Heart left ventricle (tissue), 13 donors: ENCODE measurements around the gene MAP3K20.

Experiments used
- POLR2A ChIP-seq, 2 donors: fragments of 450-650 bp; IDR thresholded peaks; one replicate each; pipeline ENCODE4 v1.6.1; 2017; ENCODE audit warnings: antibody characterized with exemption in 2 of 2, mild to moderate bottlenecking in 2 of 2, moderate library complexity in 2 of 2
- TF ChIP-seq, protein P1 (sequence below), 12 donors: fragments of 200-600 bp; sonication (generic) in 4 of 12; IDR thresholded peaks; one replicate each; pipeline versions ENCODE4 v1.5.0 to v1.8.0; 2018 to 2022; ENCODE audit warnings: antibody characterized with exemption in 12 of 12, mild to moderate bottlenecking in 5 of 12
- donor health status: ischemic (EF 13 %, LVEDD 7.1; RV severe dilation, severe dysfunction).
- donor health status: DM: no; HTN: yes; CAD: no.
- donor health status: DM: no; HTN: no; CAD: no.
- donor health status: ischemic (EF 25% LVEDD 6.9; RV normal size, moderate dysfunction).
- donor health status: ischemic (EF 25% LVEDD 5.7; RV mildly dilated, moderate dysfunction).
- donor health status: ischemic (EF 35%, LVEDD 5.7; RV mildly dilated, moderate dysfunction).
- donor health status: nonischemic (EF 11% LVEDD 7.7; RV severe dilation, severe dysfunction).
- donor health status: DM: yes; HTN: yes; CAD: no.
- donor health status: PGD.
- donor health status: ischemic (EF 29% LVEDD 5.4; RV normal size, mild dysfunction).
- donor health status: nonischemic (EF 23%, LVEDD 6.1; RV moderate dilation, normal function).

GRCh38 chr2:173079973-173080860 is 4.6 kb downstream of the MAP3K20 start:
- TF ChIP-seq POLR2A (IDR thresholded peaks at IDR 0.05): no peak
- TF ChIP-seq, protein P1, sequence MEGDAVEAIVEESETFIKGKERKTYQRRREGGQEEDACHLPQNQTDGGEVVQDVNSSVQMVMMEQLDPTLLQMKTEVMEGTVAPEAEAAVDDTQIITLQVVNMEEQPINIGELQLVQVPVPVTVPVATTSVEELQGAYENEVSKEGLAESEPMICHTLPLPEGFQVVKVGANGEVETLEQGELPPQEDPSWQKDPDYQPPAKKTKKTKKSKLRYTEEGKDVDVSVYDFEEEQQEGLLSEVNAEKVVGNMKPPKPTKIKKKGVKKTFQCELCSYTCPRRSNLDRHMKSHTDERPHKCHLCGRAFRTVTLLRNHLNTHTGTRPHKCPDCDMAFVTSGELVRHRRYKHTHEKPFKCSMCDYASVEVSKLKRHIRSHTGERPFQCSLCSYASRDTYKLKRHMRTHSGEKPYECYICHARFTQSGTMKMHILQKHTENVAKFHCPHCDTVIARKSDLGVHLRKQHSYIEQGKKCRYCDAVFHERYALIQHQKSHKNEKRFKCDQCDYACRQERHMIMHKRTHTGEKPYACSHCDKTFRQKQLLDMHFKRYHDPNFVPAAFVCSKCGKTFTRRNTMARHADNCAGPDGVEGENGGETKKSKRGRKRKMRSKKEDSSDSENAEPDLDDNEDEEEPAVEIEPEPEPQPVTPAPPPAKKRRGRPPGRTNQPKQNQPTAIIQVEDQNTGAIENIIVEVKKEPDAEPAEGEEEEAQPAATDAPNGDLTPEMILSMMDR (IDR thresholded peaks at IDR 0.05): no peak
